HG03520 (cell line): ENCODE measurements around the gene TAX1BP1.

Source experiments
- ATAC-seq: cut with Tn5 transposase; IDR thresholded peaks from one replicate; pipeline ENCODE4 v1.9.1; 2021; ENCODE audit warnings: mild to moderate bottlenecking, moderate library complexity; ENCODE audit not compliant: unreplicated experiment

Gene TAX1BP1

GRCh38 chr7:27739909-27740448 is at the start of gene TAX1BP1:
TAX1BP1 (plus strand) TSS chr7:27740162; CDS start chr7:27748525, 8,363 bp downstream.
- peak; percentile 88 for ATAC-seq

- no peak for ATAC-seq
These were observed 49.3 kb upstream of the TAX1BP1 start for GRCh38 chr7:27690649-27691048.

GRCh38 chr7:27693794-27694193 is 46.2 kb upstream of the TAX1BP1 start:
- no peak for ATAC-seq

GRCh38 chr7:27695096-27695495 is 44.9 kb upstream of the TAX1BP1 start:
- no peak for ATAC-seq

- ATAC-seq, result peak; percentile 65
These were observed 42.0 kb upstream of the TAX1BP1 start for GRCh38 chr7:27697861-27698430.

- no peak for ATAC-seq
These were observed 40.2 kb upstream of the TAX1BP1 start for GRCh38 chr7:27699751-27700150.

- ATAC-seq, result no peak
These were observed 39.5 kb upstream of the TAX1BP1 start for GRCh38 chr7:27700501-27700900.

GRCh38 chr7:27703181-27703580 is 36.8 kb upstream of the TAX1BP1 start:
- ATAC-seq, result no peak

- ATAC-seq, result no peak
These were observed 35.4 kb upstream of the TAX1BP1 start for GRCh38 chr7:27704422-27705199.

- no peak for ATAC-seq
These were observed 34.8 kb upstream of the TAX1BP1 start for GRCh38 chr7:27705200-27705594.

GRCh38 chr7:27708485-27708884 is 31.5 kb upstream of the TAX1BP1 start:
- ATAC-seq, result no peak

GRCh38 chr7:27709137-27710075 is 30.6 kb upstream of the TAX1BP1 start:
- ATAC-seq, result no peak

GRCh38 chr7:27712217-27712616 is 27.7 kb upstream of the TAX1BP1 start:
- ATAC-seq, result no peak

GRCh38 chr7:27714831-27715444 is 25.0 kb upstream of the TAX1BP1 start:
- no peak for ATAC-seq

GRCh38 chr7:27723085-27723484 is 16.9 kb upstream of the TAX1BP1 start:
- no peak for ATAC-seq

GRCh38 chr7:27727058-27727457 is 12.9 kb upstream of the TAX1BP1 start:
- no peak for ATAC-seq

- no peak for ATAC-seq
These were observed 9.8 kb upstream of the TAX1BP1 start for GRCh38 chr7:27730112-27730511.

GRCh38 chr7:27734583-27734982 is 5.4 kb upstream of the TAX1BP1 start:
- no peak for ATAC-seq

GRCh38 chr7:27735165-27735564 is 4.8 kb upstream of the TAX1BP1 start:
- no peak for ATAC-seq

- ATAC-seq, result no peak
These were observed 4.1 kb upstream of the TAX1BP1 start for GRCh38 chr7:27735831-27736230.

GRCh38 chr7:27737178-27737577 is 2.8 kb upstream of the TAX1BP1 start:
- no peak for ATAC-seq
